ENCODE measurements around the gene RPRML.

Gene RPRML

GRCh38 chr17:46952115-46952514, 26.9 kb downstream of the RPRML start:
- no peak overlapping the region for H3K4me3 ChIP-seq (ENCODE audit: low read depth, low read length)
- TF ChIP-seq, protein P1, sequence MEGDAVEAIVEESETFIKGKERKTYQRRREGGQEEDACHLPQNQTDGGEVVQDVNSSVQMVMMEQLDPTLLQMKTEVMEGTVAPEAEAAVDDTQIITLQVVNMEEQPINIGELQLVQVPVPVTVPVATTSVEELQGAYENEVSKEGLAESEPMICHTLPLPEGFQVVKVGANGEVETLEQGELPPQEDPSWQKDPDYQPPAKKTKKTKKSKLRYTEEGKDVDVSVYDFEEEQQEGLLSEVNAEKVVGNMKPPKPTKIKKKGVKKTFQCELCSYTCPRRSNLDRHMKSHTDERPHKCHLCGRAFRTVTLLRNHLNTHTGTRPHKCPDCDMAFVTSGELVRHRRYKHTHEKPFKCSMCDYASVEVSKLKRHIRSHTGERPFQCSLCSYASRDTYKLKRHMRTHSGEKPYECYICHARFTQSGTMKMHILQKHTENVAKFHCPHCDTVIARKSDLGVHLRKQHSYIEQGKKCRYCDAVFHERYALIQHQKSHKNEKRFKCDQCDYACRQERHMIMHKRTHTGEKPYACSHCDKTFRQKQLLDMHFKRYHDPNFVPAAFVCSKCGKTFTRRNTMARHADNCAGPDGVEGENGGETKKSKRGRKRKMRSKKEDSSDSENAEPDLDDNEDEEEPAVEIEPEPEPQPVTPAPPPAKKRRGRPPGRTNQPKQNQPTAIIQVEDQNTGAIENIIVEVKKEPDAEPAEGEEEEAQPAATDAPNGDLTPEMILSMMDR (IDR thresholded peaks at IDR 0.05; ENCODE audit: control insufficient read depth, extremely low read depth, insufficient read depth) = no peak
- no peak for DNase-seq (ENCODE audit: low read depth)

DNA sequence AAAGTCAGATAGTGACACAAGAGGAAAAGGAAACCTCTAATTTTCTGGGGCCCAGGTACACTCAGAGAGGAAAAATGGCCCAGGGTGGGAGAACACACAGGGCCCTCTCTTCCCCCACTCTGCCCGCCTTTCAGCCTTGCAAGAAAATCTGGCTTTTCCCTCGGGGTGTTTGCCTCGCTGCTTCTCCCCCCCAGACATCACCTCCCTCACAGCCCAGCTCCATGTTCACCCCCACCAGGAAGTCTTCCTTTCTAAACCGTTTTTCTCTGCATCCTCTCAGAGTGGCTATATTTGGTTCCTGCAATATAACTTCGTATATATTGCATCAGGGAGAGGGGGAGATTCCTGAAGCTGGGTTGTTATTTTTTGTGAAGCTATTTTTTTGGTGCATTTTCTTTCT, 27.3 kb downstream of the RPRML start:
- TF ChIP-seq, protein P1 (IDR thresholded peaks at IDR 0.05; ENCODE audit: control insufficient read depth, extremely low read depth, insufficient read depth) = no peak
- DNase-seq (ENCODE audit: low read depth) = no peak
- no peak overlapping the region for H3K4me3 ChIP-seq (ENCODE audit: low read depth, low read length)

DNA sequence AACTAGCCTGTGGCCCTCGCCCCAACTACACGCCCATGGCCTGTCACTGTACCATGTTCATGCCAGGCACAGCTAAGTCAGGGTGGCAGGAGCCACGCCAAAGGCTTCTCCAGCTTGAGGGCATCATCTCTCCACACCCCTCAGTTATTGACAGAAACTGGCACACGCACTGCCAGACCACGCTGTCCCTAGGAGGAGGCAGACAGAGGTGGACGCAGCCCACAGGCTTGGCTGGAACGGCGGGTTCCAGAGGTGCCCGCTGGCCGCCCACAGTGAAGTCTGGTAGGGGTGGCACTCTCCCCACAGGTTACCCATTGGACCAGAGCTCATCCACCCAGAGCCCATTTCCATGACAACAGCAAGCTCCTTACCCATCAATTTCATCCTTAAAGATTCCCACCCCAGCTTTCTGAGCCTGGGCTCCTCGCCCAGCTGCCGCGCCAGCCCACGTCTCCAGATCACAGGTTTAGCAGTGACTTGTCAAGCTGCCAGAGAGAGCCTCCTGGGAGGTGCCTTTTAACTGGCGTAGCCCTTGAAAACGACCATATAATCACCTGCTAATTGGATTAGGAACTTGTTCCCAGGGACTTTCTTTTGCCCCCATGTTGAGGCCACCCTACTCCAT, 27.9 kb downstream of the RPRML start:
- H3K4me3 ChIP-seq (ENCODE audit: low read depth, low read length) = no peak overlapping the region
- DNase-seq (ENCODE audit: low read depth) = no peak
- TF ChIP-seq, protein P1 (IDR thresholded peaks at IDR 0.05; ENCODE audit: control insufficient read depth, extremely low read depth, insufficient read depth) = no peak

DNA sequence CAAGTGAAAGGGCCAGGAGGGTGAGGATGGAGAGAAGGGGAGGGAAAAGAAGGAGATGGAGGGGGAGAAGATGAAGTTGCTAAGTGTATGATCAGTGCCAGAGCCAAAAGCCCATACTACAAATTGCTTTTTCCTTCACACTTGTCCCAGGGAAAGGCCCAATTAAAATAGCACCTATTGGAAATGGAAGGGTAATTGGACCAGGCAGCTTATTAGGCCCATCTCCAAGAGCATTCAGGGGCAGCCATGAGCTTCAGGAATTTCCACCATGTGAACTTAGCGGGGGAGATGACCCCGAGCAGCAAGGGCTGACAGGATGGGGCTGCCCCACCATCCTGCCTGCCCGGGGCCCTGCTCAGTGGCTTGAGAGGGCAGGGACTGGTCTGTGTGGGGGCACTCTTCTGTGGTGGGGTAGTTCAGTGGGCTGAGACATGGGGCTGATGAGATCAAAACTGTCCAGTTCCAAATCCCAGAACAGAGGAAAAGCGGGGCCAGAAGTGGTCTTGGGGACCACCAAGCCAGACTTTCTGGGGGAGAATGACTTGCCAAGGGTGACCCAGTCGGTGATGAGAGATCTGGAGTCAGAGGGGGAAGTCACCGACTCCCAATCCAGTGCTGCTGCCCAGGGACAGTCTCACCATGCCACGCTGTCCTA, 28.6 kb downstream of the RPRML start:
- DNase-seq (ENCODE audit: low read depth) = no peak
- no peak overlapping the region for H3K4me3 ChIP-seq (ENCODE audit: low read depth, low read length)
- TF ChIP-seq, protein P1 (IDR thresholded peaks at IDR 0.05; ENCODE audit: control insufficient read depth, extremely low read depth, insufficient read depth) = no peak

- TF ChIP-seq, protein P1 (IDR thresholded peaks at IDR 0.05; ENCODE audit: control insufficient read depth, extremely low read depth, insufficient read depth) = no peak
- no peak for DNase-seq (ENCODE audit: low read depth)
- H3K4me3 ChIP-seq (ENCODE audit: low read depth, low read length) = no peak overlapping the region
These were observed 29.5 kb downstream of the RPRML start for GRCh38 chr17:46949291-46950174.

DNA sequence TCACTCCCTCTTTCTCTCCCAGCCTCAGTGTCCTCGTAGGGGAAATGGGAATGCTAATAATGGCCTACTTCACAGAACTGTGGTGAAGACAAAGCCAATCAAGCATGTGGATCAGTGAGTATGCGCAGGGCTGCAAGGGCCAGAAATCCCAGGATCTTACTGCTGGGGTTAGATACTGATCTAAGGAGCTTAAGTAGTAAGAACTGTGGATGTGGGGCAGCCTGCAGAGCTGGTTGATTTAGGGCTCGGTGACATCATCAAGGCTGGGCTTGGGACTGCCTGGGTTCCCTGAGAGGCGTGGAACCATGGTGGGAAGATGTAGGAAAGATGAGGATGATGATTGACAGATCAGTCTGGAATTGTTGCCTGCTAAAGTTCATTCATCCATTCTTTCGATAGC, 30.5 kb downstream of the RPRML start:
- TF ChIP-seq, protein P1 (IDR thresholded peaks at IDR 0.05; ENCODE audit: control insufficient read depth, extremely low read depth, insufficient read depth) = no peak
- DNase-seq (ENCODE audit: low read depth) = no peak
- no peak overlapping the region for H3K4me3 ChIP-seq (ENCODE audit: low read depth, low read length)
